Progenitor cell of endocrine pancreas (in vitro differentiated cells): ENCODE measurements around the gene BICD1. TPM values are rescaled to one million over a fixed set of nuclear protein-coding genes. Genes with fewer than 3 reads are reported as not detected.
A peak's percentile ranks its signal among the peaks of the same experiment; 100 is the strongest.

Experiments
- DNase-seq: peaks from one replicate; pipeline ENCODE4 v3.0.0; 2021; ENCODE audit warnings: low spot score; ENCODE audit not compliant: unreplicated experiment
- H3K27ac Mint-ChIP-seq: 2 replicates; pipeline ENCODE4 v1.8.0; 2021; ENCODE audit warnings: mild to moderate bottlenecking, moderate library complexity, mixed read lengths
- H3K27me3 Mint-ChIP-seq: 2 replicates; pipeline ENCODE4 v1.8.0; 2021; ENCODE audit warnings: mixed read lengths
- H3K36me3 Mint-ChIP-seq: 2 replicates; pipeline ENCODE4 v1.8.0; 2022; ENCODE audit warnings: mixed read lengths; ENCODE audit not compliant: insufficient read depth
- H3K4me1 Mint-ChIP-seq: 2 replicates; pipeline ENCODE4 v1.8.0; 2021; ENCODE audit warnings: low read depth, mixed read lengths
- H3K4me3 Mint-ChIP-seq: 2 replicates; pipeline ENCODE4 v1.8.0; 2021; ENCODE audit warnings: low read depth, mild to moderate bottlenecking, moderate library complexity, mixed read lengths
- H3K9me3 Mint-ChIP-seq: 2 replicates; pipeline ENCODE4 v1.8.0; 2021; ENCODE audit warnings: low read depth, mixed read lengths
- total RNA-seq: library from RNA; stranded (reverse); gene quantifications from 2 replicates; pipeline ENCODE4 v1.2.1, GENCODE V29; 2021
- TF ChIP-seq, protein P1 (sequence below): fragments of 200-600 bp; sonication (generic); IDR thresholded peaks from one replicate; pipeline ENCODE4 v1.5.0; 2021; ENCODE audit warnings: antibody characterized with exemption, mild to moderate bottlenecking; ENCODE audit not compliant: unreplicated experiment

BICD1 gene
- total RNA-seq, 1 donor from 2014 or later = 88.4 TPM

DNA sequence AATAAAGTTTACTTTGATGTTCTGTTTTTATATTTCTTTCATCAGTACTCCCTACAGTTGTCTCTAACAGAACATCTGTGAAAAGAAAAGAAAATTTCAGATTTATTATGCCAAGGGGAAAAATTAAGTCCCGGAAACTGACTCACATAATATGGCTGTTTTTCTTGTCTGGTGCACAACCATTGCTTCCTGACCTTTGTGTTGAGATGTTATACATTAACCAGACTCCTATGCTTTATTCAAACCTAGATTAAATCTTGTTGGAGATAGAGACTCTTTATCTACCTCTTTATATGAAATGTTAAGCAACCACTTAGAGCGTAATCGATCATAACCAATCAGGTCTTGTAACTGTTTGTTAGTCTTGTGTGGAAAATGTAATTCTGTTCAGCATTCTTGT is 37.6 kb upstream of the BICD1 start:
- peaks cover 2% of the 10 kb centered on the region for H3K36me3 Mint-ChIP-seq
- peaks cover 20% of the 10 kb centered on the region for H3K4me1 Mint-ChIP-seq
- no peak for DNase-seq
- H3K27ac Mint-ChIP-seq = no peak overlapping the region
- no peaks in the 10 kb centered on the region for H3K27me3 Mint-ChIP-seq
- H3K9me3 Mint-ChIP-seq = peaks cover 10% of the 10 kb centered on the region
- TF ChIP-seq, protein P1, sequence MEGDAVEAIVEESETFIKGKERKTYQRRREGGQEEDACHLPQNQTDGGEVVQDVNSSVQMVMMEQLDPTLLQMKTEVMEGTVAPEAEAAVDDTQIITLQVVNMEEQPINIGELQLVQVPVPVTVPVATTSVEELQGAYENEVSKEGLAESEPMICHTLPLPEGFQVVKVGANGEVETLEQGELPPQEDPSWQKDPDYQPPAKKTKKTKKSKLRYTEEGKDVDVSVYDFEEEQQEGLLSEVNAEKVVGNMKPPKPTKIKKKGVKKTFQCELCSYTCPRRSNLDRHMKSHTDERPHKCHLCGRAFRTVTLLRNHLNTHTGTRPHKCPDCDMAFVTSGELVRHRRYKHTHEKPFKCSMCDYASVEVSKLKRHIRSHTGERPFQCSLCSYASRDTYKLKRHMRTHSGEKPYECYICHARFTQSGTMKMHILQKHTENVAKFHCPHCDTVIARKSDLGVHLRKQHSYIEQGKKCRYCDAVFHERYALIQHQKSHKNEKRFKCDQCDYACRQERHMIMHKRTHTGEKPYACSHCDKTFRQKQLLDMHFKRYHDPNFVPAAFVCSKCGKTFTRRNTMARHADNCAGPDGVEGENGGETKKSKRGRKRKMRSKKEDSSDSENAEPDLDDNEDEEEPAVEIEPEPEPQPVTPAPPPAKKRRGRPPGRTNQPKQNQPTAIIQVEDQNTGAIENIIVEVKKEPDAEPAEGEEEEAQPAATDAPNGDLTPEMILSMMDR = no peak
- H3K4me3 Mint-ChIP-seq = no peak overlapping the region

DNA sequence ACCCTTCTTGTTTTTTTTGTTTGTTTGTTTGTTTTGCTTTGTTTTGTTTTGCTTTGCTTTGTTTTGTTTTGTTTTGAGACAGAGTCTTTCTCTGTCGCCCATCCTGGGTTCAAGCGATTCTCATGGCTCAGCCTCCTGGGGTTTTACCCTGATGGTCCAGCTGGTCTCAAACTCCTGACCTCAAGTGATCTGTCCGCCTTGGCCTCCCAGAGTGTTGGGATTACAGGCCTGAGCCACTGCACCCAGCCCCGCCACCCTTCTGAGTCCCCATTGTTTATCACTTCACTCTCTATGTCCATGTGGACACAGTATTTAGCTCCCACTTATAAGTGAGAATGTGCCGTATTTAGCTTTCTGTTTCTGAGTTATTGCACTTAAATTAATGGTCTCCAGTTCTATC is 36.9 kb upstream of the BICD1 start:
- Mint-ChIP-seq H3K9me3 (peaks cover 14% of the 10 kb centered on the region), H3K27me3 (no peaks in the 10 kb centered on the region), H3K36me3 (peaks cover 3% of the 10 kb centered on the region), H3K4me3 (no peak overlapping the region), H3K4me1 (peaks cover 20% of the 10 kb centered on the region), H3K27ac (peak overlapping the region; percentile 57)
- TF ChIP-seq, protein P1 = no peak
- DNase-seq = no peak

DNA sequence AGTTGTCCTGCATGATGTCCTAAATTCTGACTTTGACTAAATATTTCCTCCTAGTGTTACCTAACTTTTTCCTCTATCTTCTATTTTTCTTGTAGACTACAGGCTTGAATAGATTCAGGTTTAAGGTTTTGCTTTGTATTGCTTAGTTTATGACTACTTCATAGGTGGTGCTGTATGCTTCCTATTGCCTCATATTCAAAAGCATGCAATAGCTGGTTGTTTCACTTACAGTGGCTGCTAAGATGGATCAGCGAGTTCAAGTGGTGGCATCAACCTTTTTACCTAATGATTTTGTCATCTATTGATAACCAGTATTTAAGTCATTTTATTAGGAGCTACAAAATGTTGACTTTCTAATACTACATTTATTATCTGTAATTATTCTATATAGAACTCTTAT is 36.3 kb upstream of the BICD1 start:
- H3K36me3 Mint-ChIP-seq = peaks cover 3% of the 10 kb centered on the region
- no peaks in the 10 kb centered on the region for H3K27me3 Mint-ChIP-seq
- no peak overlapping the region for H3K4me3 Mint-ChIP-seq
- peaks cover 14% of the 10 kb centered on the region for H3K9me3 Mint-ChIP-seq
- peaks cover 20% of the 10 kb centered on the region for H3K4me1 Mint-ChIP-seq
- DNase-seq = no peak
- H3K27ac Mint-ChIP-seq = peak overlapping the region; percentile 41
- TF ChIP-seq, protein P1 = no peak

DNA sequence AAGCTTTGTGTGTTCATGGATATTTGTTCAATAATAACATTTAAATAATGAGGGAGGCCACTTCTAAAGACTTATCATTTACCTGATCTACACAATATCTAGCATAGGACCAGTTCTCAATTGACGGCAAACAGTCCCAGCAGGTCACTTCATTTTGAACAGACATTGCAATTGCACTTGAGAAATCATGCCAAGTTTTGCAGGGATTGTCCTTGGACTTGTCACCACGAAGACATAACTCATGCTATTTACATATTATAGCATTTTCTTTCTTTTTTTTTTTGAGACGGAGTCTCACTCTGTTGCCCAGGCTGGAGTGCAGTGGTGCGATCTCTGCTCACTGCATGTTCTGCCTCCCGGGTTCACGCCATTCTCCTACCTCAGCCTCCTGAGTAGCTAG is 34.5 kb upstream of the BICD1 start:
- H3K4me3 Mint-ChIP-seq = no peak overlapping the region
- TF ChIP-seq, protein P1 = no peak
- H3K27ac Mint-ChIP-seq = no peak overlapping the region
- peaks cover 17% of the 10 kb centered on the region for H3K4me1 Mint-ChIP-seq
- peaks cover 3% of the 10 kb centered on the region for H3K36me3 Mint-ChIP-seq
- H3K9me3 Mint-ChIP-seq = peaks cover 14% of the 10 kb centered on the region
- DNase-seq = no peak
- no peaks in the 10 kb centered on the region for H3K27me3 Mint-ChIP-seq

DNA sequence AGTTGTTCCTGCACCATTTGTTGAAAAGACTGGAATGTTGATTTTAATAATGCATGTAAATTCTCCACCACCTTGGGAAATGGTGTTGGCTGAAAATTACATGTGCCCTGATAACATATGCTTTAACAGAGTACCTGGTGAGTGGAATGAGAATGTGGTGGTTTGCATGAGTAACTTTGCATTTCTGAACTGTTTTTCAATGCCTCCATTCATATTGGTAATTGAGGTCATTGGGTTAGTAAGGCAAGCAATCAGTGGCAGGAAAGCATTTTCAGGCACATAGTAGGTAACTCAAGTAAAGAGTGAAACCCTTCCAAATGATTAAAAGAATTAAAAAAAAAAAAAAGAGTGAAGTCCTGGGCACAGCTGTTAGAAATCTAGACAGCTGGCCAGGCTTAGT is 32.2 kb upstream of the BICD1 start:
- no peaks in the 10 kb centered on the region for H3K27me3 Mint-ChIP-seq
- peaks cover 14% of the 10 kb centered on the region for H3K9me3 Mint-ChIP-seq
- peaks cover 9% of the 10 kb centered on the region for H3K4me1 Mint-ChIP-seq
- no peak overlapping the region for H3K4me3 Mint-ChIP-seq
- H3K27ac Mint-ChIP-seq = no peak overlapping the region
- TF ChIP-seq, protein P1 = no peak
- no peak for DNase-seq
- peaks cover 3% of the 10 kb centered on the region for H3K36me3 Mint-ChIP-seq
